ENCODE measurements around the gene ETV5.
"Not testable (repeated sequence)": the region's sequence is repeated elsewhere in the genome, so short reads cannot be mapped to it uniquely, and the experiment has no call there.

ETV5 gene

GRCh38 chr3:186032321-186032720 is 76.6 kb downstream of the ETV5 start:
- no peak overlapping the region for H3K4me3 ChIP-seq (ENCODE audit: low read depth, low read length)
- no peak for DNase-seq (ENCODE audit: low read depth)
- TF ChIP-seq, protein P1, sequence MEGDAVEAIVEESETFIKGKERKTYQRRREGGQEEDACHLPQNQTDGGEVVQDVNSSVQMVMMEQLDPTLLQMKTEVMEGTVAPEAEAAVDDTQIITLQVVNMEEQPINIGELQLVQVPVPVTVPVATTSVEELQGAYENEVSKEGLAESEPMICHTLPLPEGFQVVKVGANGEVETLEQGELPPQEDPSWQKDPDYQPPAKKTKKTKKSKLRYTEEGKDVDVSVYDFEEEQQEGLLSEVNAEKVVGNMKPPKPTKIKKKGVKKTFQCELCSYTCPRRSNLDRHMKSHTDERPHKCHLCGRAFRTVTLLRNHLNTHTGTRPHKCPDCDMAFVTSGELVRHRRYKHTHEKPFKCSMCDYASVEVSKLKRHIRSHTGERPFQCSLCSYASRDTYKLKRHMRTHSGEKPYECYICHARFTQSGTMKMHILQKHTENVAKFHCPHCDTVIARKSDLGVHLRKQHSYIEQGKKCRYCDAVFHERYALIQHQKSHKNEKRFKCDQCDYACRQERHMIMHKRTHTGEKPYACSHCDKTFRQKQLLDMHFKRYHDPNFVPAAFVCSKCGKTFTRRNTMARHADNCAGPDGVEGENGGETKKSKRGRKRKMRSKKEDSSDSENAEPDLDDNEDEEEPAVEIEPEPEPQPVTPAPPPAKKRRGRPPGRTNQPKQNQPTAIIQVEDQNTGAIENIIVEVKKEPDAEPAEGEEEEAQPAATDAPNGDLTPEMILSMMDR (conservative IDR thresholded peaks at IDR 0.05; ENCODE audit: low read depth, low read length): no peak

DNA sequence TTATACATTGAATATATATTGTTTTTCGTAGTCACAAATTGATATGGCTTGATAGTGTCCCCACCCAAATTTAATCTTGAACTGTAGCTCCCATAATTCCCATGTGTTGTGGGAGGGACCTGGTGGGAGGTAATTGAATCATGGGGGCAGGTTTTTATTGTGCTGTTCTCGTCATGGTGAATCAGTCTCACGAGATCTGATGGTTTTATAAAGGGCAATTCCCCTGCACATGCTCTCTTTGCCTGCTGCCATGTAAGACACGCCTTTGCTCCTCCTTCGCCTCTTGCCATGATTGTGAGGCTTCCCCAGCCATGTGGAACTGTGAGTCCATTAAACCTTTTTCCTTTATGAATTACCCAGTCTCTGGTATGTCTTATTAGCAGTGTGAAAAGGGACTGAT is 82.9 kb downstream of the ETV5 start:
- DNase-seq (ENCODE audit: low read depth); H3K4me3 ChIP-seq (ENCODE audit: low read depth, low read length): not testable (repeated sequence)

DNA sequence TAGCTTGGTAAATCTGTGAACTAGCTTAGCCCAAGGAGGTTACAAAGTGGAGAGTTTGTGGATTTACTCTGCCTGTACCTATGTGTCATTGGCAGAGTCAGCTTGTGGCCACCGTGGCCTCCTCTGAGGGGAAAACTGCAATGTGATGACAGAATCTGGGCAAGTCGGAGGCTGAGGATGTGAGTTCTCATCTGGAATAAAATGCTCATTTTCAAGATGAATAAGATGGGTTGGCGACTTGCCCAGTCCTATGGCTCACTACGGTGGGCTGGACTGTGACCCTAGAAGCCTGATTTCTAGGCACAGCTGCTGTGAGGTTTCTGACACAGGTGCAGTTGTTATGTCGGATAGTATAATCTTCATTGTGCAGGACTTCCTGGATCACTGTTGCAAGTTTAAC is 83.7 kb downstream of the ETV5 start:
- H3K4me3 ChIP-seq (ENCODE audit: low read depth, low read length): no peak overlapping the region
- DNase-seq (ENCODE audit: low read depth): peak; percentile 79
- TF ChIP-seq, protein P1 (conservative IDR thresholded peaks at IDR 0.05; ENCODE audit: low read depth, low read length): no peak

DNA sequence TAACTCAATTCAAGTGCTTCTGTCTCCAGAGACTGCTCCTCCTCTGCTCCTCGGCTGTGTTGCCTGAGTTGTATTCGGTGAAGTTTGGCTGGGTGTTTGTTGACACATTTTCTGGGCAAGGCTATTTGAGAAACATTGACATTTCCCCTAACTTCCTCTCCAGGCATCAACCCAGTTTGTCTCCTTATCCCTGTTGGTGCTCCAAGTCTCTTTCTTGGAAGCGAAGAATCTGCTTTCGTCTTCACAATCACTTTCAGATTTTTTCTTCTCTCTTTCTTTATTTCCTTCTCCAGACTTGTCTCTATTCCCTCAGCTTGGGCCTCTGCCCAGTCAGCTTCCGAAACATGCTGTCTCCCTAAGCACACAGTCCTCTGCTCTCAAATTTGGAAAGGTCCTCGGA is 84.7 kb downstream of the ETV5 start:
- TF ChIP-seq, protein P1 (conservative IDR thresholded peaks at IDR 0.05; ENCODE audit: low read depth, low read length): no peak
- DNase-seq (ENCODE audit: low read depth): peak; percentile 23
- H3K4me3 ChIP-seq (ENCODE audit: low read depth, low read length): no peak overlapping the region

DNA sequence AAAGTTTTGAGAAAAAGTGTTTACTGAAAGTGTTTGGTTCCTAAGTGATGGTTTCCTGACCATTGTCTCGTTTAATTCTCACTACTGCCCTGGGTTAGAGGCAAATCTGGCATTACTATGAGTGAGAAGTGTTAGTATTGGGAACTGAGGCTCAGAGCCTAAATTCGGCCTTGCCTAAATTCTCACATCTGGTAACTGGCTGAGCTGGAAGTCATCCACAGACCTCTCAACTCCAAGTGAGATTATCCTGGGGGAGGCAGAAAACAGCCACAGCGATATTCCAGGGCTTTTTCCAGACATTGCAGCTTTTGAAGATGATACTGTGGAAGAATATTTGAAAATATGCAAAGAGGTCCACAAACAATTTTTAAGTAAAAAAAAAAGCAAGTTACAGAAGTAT is 86.0 kb downstream of the ETV5 start:
- TF ChIP-seq, protein P1 (conservative IDR thresholded peaks at IDR 0.05; ENCODE audit: low read depth, low read length): no peak
- no peak overlapping the region for H3K4me3 ChIP-seq (ENCODE audit: low read depth, low read length)
- no peak for DNase-seq (ENCODE audit: low read depth)

GRCh38 chr3:186021673-186022362 is 87.1 kb downstream of the ETV5 start:
- no peak overlapping the region for H3K4me3 ChIP-seq (ENCODE audit: low read depth, low read length)
- peak; percentile 94 for DNase-seq (ENCODE audit: low read depth)
- TF ChIP-seq, protein P1 (conservative IDR thresholded peaks at IDR 0.05; ENCODE audit: low read depth, low read length): no peak

DNA sequence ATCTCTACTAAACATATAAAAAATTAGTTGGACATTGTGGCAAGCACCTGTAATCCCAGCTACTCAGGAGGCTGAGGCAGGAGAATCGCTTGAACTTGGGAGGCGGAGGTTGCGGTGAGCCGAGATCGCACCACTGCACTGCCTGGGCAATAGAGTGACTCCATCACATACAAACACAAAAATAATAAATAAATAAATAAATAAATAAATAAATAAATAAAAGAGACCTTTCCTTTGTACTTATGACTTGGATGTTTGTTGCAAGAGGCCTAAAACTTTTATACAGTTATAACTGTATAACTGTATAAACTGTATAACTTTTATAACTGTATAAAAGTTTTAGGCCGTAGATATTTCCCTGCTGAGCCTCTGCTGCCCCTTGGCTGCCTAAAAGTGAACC is 87.6 kb downstream of the ETV5 start:
- TF ChIP-seq, protein P1 (conservative IDR thresholded peaks at IDR 0.05; ENCODE audit: low read depth, low read length): peak; percentile 16
- not testable (repeated sequence) for DNase-seq (ENCODE audit: low read depth); H3K4me3 ChIP-seq (ENCODE audit: low read depth, low read length)

GRCh38 chr3:186019288-186019687 is 89.6 kb downstream of the ETV5 start:
- DNase-seq (ENCODE audit: low read depth): not testable (repeated sequence)

More at GRCh38 chr3:186019288-186019687, 89.6 kb downstream of the ETV5 start:
- not testable (repeated sequence) for H3K4me3 ChIP-seq (ENCODE audit: low read depth, low read length)
